GM10266 (cell line): ENCODE measurements around the gene ABLIM3.

ENCODE experiments used
- DNase-seq: peaks from one replicate; pipeline ENCODE4 v3.0.0; 2012; ENCODE audit errors: extremely low spot score
- CTCF ChIP-seq: IDR thresholded peaks from 2 replicates; pipeline ENCODE4 v1.5.1; 2012; ENCODE audit warnings: mild to moderate bottlenecking, low read depth; ENCODE audit not compliant: control insufficient read depth, insufficient read depth; ENCODE audit errors: missing control alignments

The ABLIM3 gene

DNA sequence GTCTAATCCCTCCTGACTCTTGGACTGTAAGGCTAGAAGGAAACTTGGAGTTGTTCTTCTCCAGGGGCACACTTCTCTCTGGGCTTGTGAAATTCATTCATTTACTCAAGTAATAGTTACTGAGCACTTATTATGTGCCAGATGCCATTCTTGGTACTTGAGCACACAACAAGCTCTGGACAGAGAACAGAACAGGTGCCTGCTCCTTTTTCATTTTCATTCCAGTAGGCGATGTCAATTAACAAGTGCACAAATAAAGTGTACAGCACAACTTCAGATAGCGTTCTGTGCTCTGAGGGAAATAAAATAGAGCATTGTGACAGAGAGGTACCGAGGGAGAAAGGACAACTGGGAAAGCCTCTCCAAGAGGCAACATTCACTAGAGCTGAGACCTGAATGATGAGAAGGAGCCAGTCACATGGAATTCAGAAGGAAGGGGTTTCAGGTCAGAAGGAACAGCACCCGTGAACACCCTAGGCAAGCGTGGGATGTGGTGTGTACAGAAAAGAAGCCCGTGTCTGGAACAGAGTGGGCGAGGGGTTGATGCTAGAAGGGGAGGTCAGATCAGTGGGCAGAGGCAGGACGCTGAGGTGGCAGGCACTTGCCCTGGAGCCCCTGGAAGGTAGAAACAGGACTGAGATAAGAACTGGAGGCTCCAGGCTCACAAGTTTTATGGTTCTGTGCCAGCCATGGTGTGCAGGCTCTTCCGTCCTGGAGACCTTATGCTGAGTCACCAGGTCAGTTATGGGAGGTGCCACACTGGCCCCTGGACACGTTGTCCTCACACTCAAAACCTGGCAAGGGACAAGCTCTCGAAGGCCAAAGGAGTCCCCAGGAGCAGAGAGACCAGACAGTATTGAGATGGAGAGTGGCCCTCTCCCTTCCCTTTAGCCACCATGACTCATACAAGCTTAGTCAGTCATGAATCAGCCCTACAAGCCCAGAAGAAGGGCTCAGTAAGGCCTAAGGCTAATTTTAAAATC, 7.2 kb upstream of the ABLIM3 start:
- no peak for TF ChIP-seq CTCF
- no peak for DNase-seq

- TF ChIP-seq CTCF: no peak
- DNase-seq: no peak
Observed at GRCh38 chr5:149134778-149135500, 6.4 kb upstream of the ABLIM3 start.

GRCh38 chr5:149135536-149136201, 5.6 kb upstream of the ABLIM3 start:
- no peak for TF ChIP-seq CTCF
- no peak for DNase-seq

- no peak for TF ChIP-seq CTCF
- DNase-seq: no peak
Observed at GRCh38 chr5:149138182-149138923, 2.9 kb upstream of the ABLIM3 start.

DNA sequence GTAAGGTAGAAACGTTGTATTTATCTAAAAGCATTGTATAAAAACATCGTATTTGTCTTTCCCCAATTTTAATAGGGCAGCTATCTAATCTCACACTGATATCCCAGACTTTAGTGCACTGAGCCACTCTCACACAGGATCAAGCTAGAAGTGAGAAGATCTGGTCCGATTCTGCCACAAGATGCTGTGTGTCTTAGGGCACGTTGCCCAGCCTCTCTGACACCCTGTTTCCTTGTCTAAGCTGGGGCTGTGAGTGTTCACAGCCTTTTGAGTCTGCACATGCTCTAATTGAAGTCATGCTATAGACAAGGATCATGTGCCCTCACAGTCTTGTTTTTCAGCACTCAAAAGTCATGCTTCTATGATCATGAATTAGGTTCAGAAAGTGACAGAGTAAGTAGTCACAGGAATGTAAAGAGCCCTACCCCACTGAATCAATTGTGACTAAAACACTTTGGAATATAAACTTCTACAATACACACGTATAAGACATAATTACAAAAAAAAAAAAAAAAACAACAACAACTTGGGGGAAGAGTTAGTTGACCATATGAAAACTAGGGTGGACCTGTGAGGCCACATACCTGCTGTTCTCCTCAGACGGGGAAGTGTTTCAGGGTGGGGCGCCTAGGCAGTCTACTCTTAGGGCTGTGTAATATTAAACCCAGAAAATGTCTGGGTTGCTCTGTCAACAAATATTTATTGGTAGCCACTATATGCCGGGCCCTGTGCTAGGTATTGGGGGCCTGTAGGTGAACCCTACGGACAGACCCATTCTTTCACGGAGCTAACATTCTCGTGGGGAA, 893 bp upstream of the ABLIM3 start:
- TF ChIP-seq CTCF: no peak
- no peak for DNase-seq
